GM12878 (cell line): ENCODE results near the gene C1QTNF8. TPM values are rescaled to one million over a fixed set of nuclear protein-coding genes. Genes with fewer than 3 reads are reported as not detected.

Experiments used
- ATAC-seq: fragments of 200-7000 bp; cut with Tn5 transposase; 3 replicates; pipeline ENCODE4 v1.9.1; 2020; ENCODE audit warnings: mild to moderate bottlenecking, moderate library complexity
- BruUV-seq: library from RNA; stranded (reverse); fragments of 400-500 nt; replicated peaks from 2 replicates; lab custom pipeline; 2021; lab: Mats Ljungman, UMichigan
- CTCF ChIA-PET: fragments of 300-600 bp; sonication (Branson Sonifier 250); formaldehyde crosslinking; extraction: SDS; loops from one replicate; lab custom pipeline; 2021; ENCODE audit warnings: inconsistent platforms; lab: Yijun Ruan, JAX
- POLR2A ChIA-PET: fragments of 350-600 bp; formaldehyde crosslinking; extraction: SDS; loops from one replicate; lab custom pipeline; 2021; ENCODE audit warnings: inconsistent platforms; lab: Charles Lee
- RAD21 ChIA-PET: fragments of 300-600 bp; sonication (Branson Sonifier 250); formaldehyde crosslinking; loops from one replicate; lab custom pipeline; 2023; ENCODE audit warnings: antibody characterized with exemption; ENCODE audit not compliant: unreplicated experiment; lab: Charles Lee
- SMC1A ChIA-PET: fragments of 300-600 bp; sonication (Branson Sonifier 250); formaldehyde crosslinking; loops from one replicate; lab custom pipeline; 2023; ENCODE audit not compliant: unreplicated experiment, uncharacterized antibody; lab: Charles Lee
- DNase-seq: peaks from one replicate; pipeline ENCODE4 v3.0.0-alpha.2; 2011; ENCODE audit warnings: low read depth, low spot score
- FAIRE-seq: peaks from 3 replicates; lab custom pipeline; 2011; peaks lifted over from hg19 to GRCh38; lab: Jason Lieb, UNC
- H2AFZ ChIP-seq: 2 replicates; pipeline ENCODE4 v1.6.0; 2011; ENCODE audit warnings: low read depth, low read length, control low read depth; ENCODE audit not compliant: control insufficient read depth
- H3K27ac ChIP-seq: 2 replicates; pipeline ENCODE4 v1.5.1; 2011; ENCODE audit warnings: control low read depth; ENCODE audit not compliant: control insufficient read depth, insufficient read depth
- H3K27me3 ChIP-seq, 2 experiments: replicated peaks in 1 of 2; 2 replicates each; pipeline versions ENCODE4 v1.6.0 to v1.6.1; 2011; ENCODE audit warnings: low read length in 1 of 2; ENCODE audit not compliant: control insufficient read depth in 2 of 2, insufficient read depth in 2 of 2
- H3K36me3 ChIP-seq, 2 experiments: 2 replicates each; pipeline ENCODE4 v1.5.1; 2011; ENCODE audit warnings: low read length in 1 of 2; ENCODE audit not compliant: control insufficient read depth in 2 of 2, insufficient read depth in 2 of 2
- H3K4me1 ChIP-seq: 2 replicates; pipeline ENCODE4 v1.6.1; 2011; ENCODE audit warnings: mild to moderate bottlenecking, low read length, moderate library complexity, mixed read lengths; ENCODE audit not compliant: control insufficient read depth, insufficient read depth
- H3K4me2 ChIP-seq: 2 replicates; pipeline ENCODE4 v1.6.0; 2011; ENCODE audit warnings: control low read depth; ENCODE audit not compliant: control insufficient read depth, insufficient read depth
- H3K4me3 ChIP-seq: fragments of 200-600 bp; sonication (generic); 2 replicates; pipeline ENCODE4 v1.5.1; 2016
- H3K79me2 ChIP-seq: 2 replicates; pipeline ENCODE4 v1.6.0; 2011; ENCODE audit warnings: low read length; ENCODE audit not compliant: control insufficient read depth, insufficient read depth
- H3K9ac ChIP-seq: 2 replicates; pipeline ENCODE4 v1.8.0; 2011; ENCODE audit warnings: low read length, control low read depth, mixed read lengths; ENCODE audit not compliant: control insufficient read depth, insufficient read depth
- H3K9me3 ChIP-seq: replicated peaks from 3 replicates; pipeline ENCODE4 v1.5.1; 2011; ENCODE audit warnings: mild to moderate bottlenecking, low read length; ENCODE audit not compliant: control insufficient read depth, insufficient read depth
- H4K20me1 ChIP-seq: 2 replicates; pipeline ENCODE4 v1.6.0; 2011; ENCODE audit not compliant: control insufficient read depth, insufficient read depth
- JUND ChIP-seq: IDR thresholded peaks from 2 replicates; pipeline ENCODE4 v1.6.1; 2012; ENCODE audit warnings: low read depth, mild to moderate bottlenecking, low read length, improper control_type of control experiment, moderate library complexity
- NBN ChIP-seq: fragments of 450-650 bp; IDR thresholded peaks from 2 replicates; pipeline ENCODE4 v1.6.1; 2016
- SREBF1 ChIP-seq: IDR thresholded peaks from 2 replicates; pipeline ENCODE4 v1.6.1; 2012; ENCODE audit warnings: mild to moderate bottlenecking, low read length
- ZNF274 ChIP-seq: IDR thresholded peaks from one replicate; pipeline ENCODE4 v1.8.0; 2011; ENCODE audit not compliant: insufficient read length, insufficient read depth
- WGBS: methylation state at CpG from one replicate; pipeline ENCODE4 v1.1.6; 2016; ENCODE audit warnings: low lambda C conversion rate; ENCODE audit not compliant: insufficient replicate concordance, insufficient coverage; ENCODE audit errors: missing lambda C conversion rate; 5-methylcytosine and 5-hydroxymethylcytosine counted together
- in situ Hi-C: fragments of 300-500 bp; cut with MboI; formaldehyde crosslinking; loops from 9 replicates; pipeline ENCODE4 v1.14.3; 2018; ENCODE audit warnings: mixed read lengths
- intact Hi-C: fragments of 100-400 bp; cut with micrococcal nuclease; formaldehyde crosslinking; loops from one replicate; pipeline ENCODE4 v1.14.2; 2022; ENCODE audit not compliant: unreplicated experiment
- polyA plus RNA-seq, 11 experiments: library from polyadenylated mRNA; depleted of rRNA in 4 of 11; unstranded in 6 of 11; stranded (reverse) in 5 of 11; fragments of >200 nt; fragmentation: Nextera tagmentation in 4 of 11; fragmentation: Illumina TruSeq in 1 of 11; extraction: Ambion mirVana in 4 of 11; extraction: Trizol in 1 of 11; gene quantifications; 1 replicate in 1 of 11; 2 replicates in 10 of 11; pipeline versions ENCODE4 v1.2.1 to v1.2.3, GENCODE V29; 2011 to 2016; ENCODE audit warnings: inconsistent platforms in 2 of 11, missing spikeins in 2 of 11, low read depth in 1 of 11
- total RNA-seq, 4 experiments: library from RNA; depleted of rRNA in 3 of 4; stranded (reverse); fragments of >200 nt in 3 of 4; fragmentation: Illumina TruSeq in 1 of 4; extraction: Trizol in 1 of 4; gene quantifications; 2 replicates each; pipeline versions ENCODE4 v1.2.1 to v1.2.3, GENCODE V29; 2013 to 2021
- TF ChIP-seq, protein P1 (sequence below): IDR thresholded peaks from 2 replicates; pipeline ENCODE4 v1.6.1; 2012; ENCODE audit warnings: low read depth, low read length, improper control_type of control experiment
- TF ChIP-seq, protein P2 (sequence below): IDR thresholded peaks from 2 replicates; pipeline ENCODE4 v1.6.1; 2011; ENCODE audit warnings: low read depth, mild to moderate bottlenecking, low read length, moderate library complexity, borderline replicate concordance; ENCODE audit errors: extremely low read depth

The C1QTNF8 gene
- total and polyA plus RNA-seq, 10 of the 15 experiments (the other 5 are each of a cell fraction or from before 2014, with no cell fraction given), result not detected

DNA sequence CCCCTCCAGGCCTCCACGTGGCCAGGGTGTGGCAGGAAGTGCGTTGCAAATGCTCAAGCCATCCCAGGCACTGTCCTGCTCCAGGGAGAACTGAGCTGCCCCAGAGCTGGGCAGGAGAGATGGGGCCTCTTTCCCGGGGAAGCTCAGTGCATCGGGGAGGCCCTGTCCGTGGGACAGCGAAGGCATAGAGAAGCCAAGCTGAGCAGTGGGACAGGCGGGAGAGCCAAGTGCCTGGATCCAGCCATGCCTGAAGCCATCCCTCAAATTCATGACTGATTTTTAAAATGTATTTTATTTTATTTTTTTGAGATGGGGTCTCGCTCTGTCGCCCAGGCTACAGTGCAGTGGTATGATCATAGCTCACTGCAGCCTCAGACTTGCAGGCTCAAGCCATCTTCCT lies 48.9 kb downstream of the C1QTNF8 start:
- Histone ChIP-seq H4K20me1 (no peaks in the 10 kb centered on the region), H3K4me3 (no peak overlapping the region), H3K27me3 (no peaks in the 10 kb centered on the region), H3K79me2 (no peaks in the 10 kb centered on the region), H3K9me3 (no peaks in the 10 kb centered on the region), H3K27ac (no peak overlapping the region), H3K36me3 (no peaks in the 10 kb centered on the region), H3K4me1 (no peaks in the 10 kb centered on the region), H3K4me2 (no peak overlapping the region), H3K9ac (no peak overlapping the region), H2AFZ (no peak overlapping the region)
- ChIA-PET SMC1A (no interaction called here), CTCF (no interaction called here), POLR2A (interaction anchor here (0.6 kb wide), 1 partner anchor 259 kb away, joined by 4 read pairs; the partner anchor contains the start of gene CHTF18), RAD21 (no interaction called here)
- BruUV-seq, result no TSS peak
- FAIRE-seq (no peak), DNase-seq (no peak), ATAC-seq (no peak)
- intact Hi-C loops, result no loop called here
- no peak for TF ChIP-seq NBN
- TF ChIP-seq JUND, result no peak
- no peak for TF ChIP-seq SREBF1
- TF ChIP-seq, protein P1, sequence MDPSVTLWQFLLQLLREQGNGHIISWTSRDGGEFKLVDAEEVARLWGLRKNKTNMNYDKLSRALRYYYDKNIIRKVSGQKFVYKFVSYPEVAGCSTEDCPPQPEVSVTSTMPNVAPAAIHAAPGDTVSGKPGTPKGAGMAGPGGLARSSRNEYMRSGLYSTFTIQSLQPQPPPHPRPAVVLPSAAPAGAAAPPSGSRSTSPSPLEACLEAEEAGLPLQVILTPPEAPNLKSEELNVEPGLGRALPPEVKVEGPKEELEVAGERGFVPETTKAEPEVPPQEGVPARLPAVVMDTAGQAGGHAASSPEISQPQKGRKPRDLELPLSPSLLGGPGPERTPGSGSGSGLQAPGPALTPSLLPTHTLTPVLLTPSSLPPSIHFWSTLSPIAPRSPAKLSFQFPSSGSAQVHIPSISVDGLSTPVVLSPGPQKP, result no peak
- TF ChIP-seq ZNF274, result no peak
- TF ChIP-seq, protein P2, sequence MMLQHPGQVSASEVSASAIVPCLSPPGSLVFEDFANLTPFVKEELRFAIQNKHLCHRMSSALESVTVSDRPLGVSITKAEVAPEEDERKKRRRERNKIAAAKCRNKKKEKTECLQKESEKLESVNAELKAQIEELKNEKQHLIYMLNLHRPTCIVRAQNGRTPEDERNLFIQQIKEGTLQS, result no peak
- in situ Hi-C loops, result no loop called here
- WGBS, result 34% methylated on average over 9 of the region's 9 CpGs
